ENCODE measurements around the gene LASP1NB.
A peak's percentile ranks its signal among the peaks of the same experiment; 100 is the strongest.

Gene LASP1NB

DNA sequence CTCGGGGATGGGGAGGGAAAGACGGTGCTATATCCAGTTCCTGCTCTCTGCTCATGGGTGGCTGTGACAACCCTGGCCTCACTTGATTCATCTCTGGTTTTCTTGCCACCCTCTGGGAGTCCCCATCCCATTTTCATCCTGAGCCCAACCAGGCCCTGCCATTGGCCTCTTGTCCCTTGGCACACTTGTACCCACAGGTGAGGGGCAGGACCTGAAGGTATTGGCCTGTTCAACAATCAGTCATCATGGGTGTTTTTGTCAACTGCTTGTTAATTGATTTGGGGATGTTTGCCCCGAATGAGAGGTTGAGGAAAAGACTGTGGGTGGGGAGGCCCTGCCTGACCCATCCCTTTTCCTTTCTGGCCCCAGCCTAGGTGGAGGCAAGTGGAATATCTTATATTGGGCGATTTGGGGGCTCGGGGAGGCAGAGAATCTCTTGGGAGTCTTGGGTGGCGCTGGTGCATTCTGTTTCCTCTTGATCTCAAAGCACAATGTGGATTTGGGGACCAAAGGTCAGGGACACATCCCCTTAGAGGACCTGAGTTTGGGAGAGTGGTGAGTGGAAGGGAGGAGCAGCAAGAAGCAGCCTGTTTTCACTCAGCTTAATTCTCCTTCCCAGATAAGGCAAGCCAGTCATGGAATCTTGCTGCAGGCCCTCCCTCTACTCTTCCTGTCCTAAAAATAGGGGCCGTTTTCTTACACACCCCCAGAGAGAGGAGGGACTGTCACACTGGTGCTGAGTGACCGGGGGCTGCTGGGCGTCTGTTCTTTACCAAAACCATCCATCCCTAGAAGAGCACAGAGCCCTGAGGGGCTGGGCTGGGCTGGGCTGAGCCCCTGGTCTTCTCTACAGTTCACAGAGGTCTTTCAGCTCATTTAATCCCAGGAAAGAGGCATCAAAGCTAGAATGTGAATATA lies 4.8 kb upstream of the LASP1NB start:
- Histone ChIP-seq H2AK5ac (ENCODE audit: low read depth, low read length) (no peak overlapping the region), H3K27me3 (ENCODE audit: control insufficient read depth, insufficient read depth, low read length) (no peaks in the 10 kb centered on the region), H3K36me3 (ENCODE audit: control insufficient read depth, insufficient read depth, low read length) (peaks cover 51% of the 10 kb centered on the region), H3K79me1 (ENCODE audit: low read depth in 1 of 2, low read length in 2 of 2) (peaks cover 20 to 68% of the 10 kb centered on the region in 2 experiments; a peak in 3 of 4 replicates), H2BK5ac (ENCODE audit: low read depth, low read length, poor library complexity, severe bottlenecking) (peak overlapping the region; percentile 11), H3K4me3 (ENCODE audit: insufficient read depth, low read depth, low read length) (no peak overlapping the region), H2BK20ac (ENCODE audit: low read depth, low read length) (no peak overlapping the region), H2BK15ac (ENCODE audit: low read depth, low read length) (no peak overlapping the region), H3K27ac (ENCODE audit: insufficient read depth, low read length) (0 out of 2 replicates have a peak overlapping the region, but pooled peaks have one; percentile 14), H3K4me1 (ENCODE audit: control insufficient read depth, insufficient read depth, low read length) (peaks cover 15% of the 10 kb centered on the region; the same call in 1 of the 2 replicates), H3K56ac (ENCODE audit: extremely low read depth, insufficient read depth, low read length) (no peak overlapping the region), H4K5ac (ENCODE audit: low read depth, low read length) (no peak overlapping the region), H3K9me3 (ENCODE audit: control insufficient read depth, insufficient read depth, low read length) (no peaks in the 10 kb centered on the region), H2AFZ (replicated peaks; ENCODE audit: low read length, poor library complexity) (no peak overlapping the region), H4K8ac (ENCODE audit: low read depth in 2 of 2, low read length in 2 of 2) (no peak overlapping the region), H3K14ac (replicated peaks; ENCODE audit: low read depth, low read length) (0 out of 2 replicates have a peak overlapping the region, but pooled peaks have one; percentile 19), H4K91ac (ENCODE audit: insufficient read depth, low read depth, low read length) (no peak overlapping the region), H3K4me2 (ENCODE audit: low read depth, low read length) (no peak overlapping the region), H3K23ac (ENCODE audit: low read depth, low read length) (no peak overlapping the region), H3K9ac (ENCODE audit: low read depth, low read length) (no peak overlapping the region), H3K4ac (ENCODE audit: low read depth, low read length) (no peak overlapping the region), H4K20me1 (ENCODE audit: insufficient read depth, low read length) (peaks cover 39% of the 10 kb centered on the region), H2BK120ac (ENCODE audit: low read depth, low read length) (no peak overlapping the region), H3K18ac (ENCODE audit: low read depth, low read length) (no peak overlapping the region), H2AK9ac (replicated peaks; ENCODE audit: low read depth, low read length, poor library complexity) (no peak overlapping the region), H3K9me1 (ENCODE audit: insufficient read depth, low read length) (peaks cover 9% of the 10 kb centered on the region; the same call in 1 of the 2 replicates)
- DNase-seq, result no peak
- intact Hi-C loops (cut with micrococcal nuclease) (no loop called here), dilution Hi-C loops (cut with HindIII; ENCODE audit: low sequenced_read_pairs, unreplicated experiment) (no loop called here), in situ Hi-C loops (cut with MboI; ENCODE audit: low sequenced_read_pairs) (no loop called here)
- POLR2A ChIA-PET (ENCODE audit: unreplicated experiment), result no interaction called here
- CTCF ChIA-PET, result no interaction called here
- TSS peak; percentile 70 for BruUV-seq (replicated peaks)
- no peak for ATAC-seq (ENCODE audit: low read depth)
- 50% methylated on average over 2 of the region's 9 CpGs; no CpG with 5 or more reads in 1 of the 2 experiments for WGBS, 2 experiments (ENCODE audit: extremely low coverage in 2 of 2, insufficient read length in 1 of 2)
- no peak for TF ChIP-seq NFE2L2 (IDR thresholded peaks at IDR 0.05; ENCODE audit: low read depth, low read length)
- no peak for TF ChIP-seq POLR2A (IDR thresholded peaks at IDR 0.05; ENCODE audit: low read depth, low read length)
- no peak for TF ChIP-seq RCOR1 (IDR thresholded peaks at IDR 0.05; ENCODE audit: insufficient replicate concordance, low read length)
- no peak for TF ChIP-seq ELK1 (IDR thresholded peaks at IDR 0.05; ENCODE audit: borderline replicate concordance, low read depth, low read length)
- TF ChIP-seq USF2 (IDR thresholded peaks at IDR 0.05; ENCODE audit: low read depth, low read length), result no peak
- TF ChIP-seq CHD1 (IDR thresholded peaks at IDR 0.05; ENCODE audit: low read depth, low read length), result no peak
- TF ChIP-seq CEBPB (IDR thresholded peaks at IDR 0.05; ENCODE audit: low read depth, low read length), result no peak
- no peak for TF ChIP-seq SMC3 (IDR thresholded peaks at IDR 0.05; ENCODE audit: low read depth, low read length)
- TF ChIP-seq MXI1 (IDR thresholded peaks at IDR 0.05; ENCODE audit: borderline replicate concordance, low read depth, low read length), result no peak
- TF ChIP-seq BHLHE40 (IDR thresholded peaks at IDR 0.05; ENCODE audit: low read depth, low read length), result no peak
- no peak for TF ChIP-seq MAFK (IDR thresholded peaks at IDR 0.05; ENCODE audit: low read depth, low read length)
- no peak for TF ChIP-seq RFX5 (IDR thresholded peaks at IDR 0.05; ENCODE audit: low read depth, low read length)
- TF ChIP-seq, protein P1, sequence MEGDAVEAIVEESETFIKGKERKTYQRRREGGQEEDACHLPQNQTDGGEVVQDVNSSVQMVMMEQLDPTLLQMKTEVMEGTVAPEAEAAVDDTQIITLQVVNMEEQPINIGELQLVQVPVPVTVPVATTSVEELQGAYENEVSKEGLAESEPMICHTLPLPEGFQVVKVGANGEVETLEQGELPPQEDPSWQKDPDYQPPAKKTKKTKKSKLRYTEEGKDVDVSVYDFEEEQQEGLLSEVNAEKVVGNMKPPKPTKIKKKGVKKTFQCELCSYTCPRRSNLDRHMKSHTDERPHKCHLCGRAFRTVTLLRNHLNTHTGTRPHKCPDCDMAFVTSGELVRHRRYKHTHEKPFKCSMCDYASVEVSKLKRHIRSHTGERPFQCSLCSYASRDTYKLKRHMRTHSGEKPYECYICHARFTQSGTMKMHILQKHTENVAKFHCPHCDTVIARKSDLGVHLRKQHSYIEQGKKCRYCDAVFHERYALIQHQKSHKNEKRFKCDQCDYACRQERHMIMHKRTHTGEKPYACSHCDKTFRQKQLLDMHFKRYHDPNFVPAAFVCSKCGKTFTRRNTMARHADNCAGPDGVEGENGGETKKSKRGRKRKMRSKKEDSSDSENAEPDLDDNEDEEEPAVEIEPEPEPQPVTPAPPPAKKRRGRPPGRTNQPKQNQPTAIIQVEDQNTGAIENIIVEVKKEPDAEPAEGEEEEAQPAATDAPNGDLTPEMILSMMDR (conservative IDR thresholded peaks at IDR 0.05; ENCODE audit: low read depth, low read length), result no peak
- no peak for TF ChIP-seq RAD21 (IDR thresholded peaks at IDR 0.05; ENCODE audit: low read length)
- no peak for TF ChIP-seq FOS (IDR thresholded peaks at IDR 0.05; ENCODE audit: low read depth, low read length)

Data from IMR-90 (cell line).